ENCODE results near the gene NECTIN2. TPM values are rescaled to one million over a fixed set of nuclear protein-coding genes. Genes with fewer than 3 reads are reported as not detected.

NECTIN2 gene
- total and polyA plus RNA-seq, 2 experiments from 2014 or later: 193 to 307 TPM

DNA sequence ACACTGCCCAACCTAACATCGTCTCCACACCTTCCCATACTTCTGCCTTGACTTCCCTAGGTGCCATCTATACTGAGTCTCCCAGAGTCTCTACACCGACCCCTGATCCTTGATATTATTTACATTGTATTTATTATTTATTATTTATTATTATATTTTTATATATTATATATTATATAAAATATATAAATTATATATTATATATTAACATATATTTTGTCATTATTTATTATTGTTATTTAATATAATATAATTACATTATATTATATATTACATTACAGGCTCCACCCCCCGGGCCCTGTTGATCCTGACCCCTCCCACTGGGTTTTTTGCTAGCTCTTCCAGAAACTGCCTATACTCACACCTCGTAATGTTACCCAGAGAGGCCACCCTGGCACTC lies 26.6 kb downstream of the NECTIN2 start:
- H3K4me1 ChIP-seq (ENCODE audit: insufficient read depth): peaks cover 5% of the 10 kb centered on the region
- H3K4me2 ChIP-seq: no peak overlapping the region
- TF ChIP-seq, protein P1, sequence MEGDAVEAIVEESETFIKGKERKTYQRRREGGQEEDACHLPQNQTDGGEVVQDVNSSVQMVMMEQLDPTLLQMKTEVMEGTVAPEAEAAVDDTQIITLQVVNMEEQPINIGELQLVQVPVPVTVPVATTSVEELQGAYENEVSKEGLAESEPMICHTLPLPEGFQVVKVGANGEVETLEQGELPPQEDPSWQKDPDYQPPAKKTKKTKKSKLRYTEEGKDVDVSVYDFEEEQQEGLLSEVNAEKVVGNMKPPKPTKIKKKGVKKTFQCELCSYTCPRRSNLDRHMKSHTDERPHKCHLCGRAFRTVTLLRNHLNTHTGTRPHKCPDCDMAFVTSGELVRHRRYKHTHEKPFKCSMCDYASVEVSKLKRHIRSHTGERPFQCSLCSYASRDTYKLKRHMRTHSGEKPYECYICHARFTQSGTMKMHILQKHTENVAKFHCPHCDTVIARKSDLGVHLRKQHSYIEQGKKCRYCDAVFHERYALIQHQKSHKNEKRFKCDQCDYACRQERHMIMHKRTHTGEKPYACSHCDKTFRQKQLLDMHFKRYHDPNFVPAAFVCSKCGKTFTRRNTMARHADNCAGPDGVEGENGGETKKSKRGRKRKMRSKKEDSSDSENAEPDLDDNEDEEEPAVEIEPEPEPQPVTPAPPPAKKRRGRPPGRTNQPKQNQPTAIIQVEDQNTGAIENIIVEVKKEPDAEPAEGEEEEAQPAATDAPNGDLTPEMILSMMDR (IDR thresholded peaks at IDR 0.05; ENCODE audit: poor library complexity): no peak
- TF ChIP-seq EZH2phosphoT487 (IDR thresholded peaks at IDR 0.05; ENCODE audit: low read depth, severe bottlenecking, unreplicated experiment) (no peak), EZH2 (IDR thresholded peaks at IDR 0.05; ENCODE audit: borderline replicate concordance) (no peak)
- H3K27me3 ChIP-seq: no peaks in the 10 kb centered on the region
- no peak overlapping the region for H2AFZ ChIP-seq
- H4K20me1 ChIP-seq (ENCODE audit: insufficient read depth, poor library complexity, severe bottlenecking): peaks cover 4% of the 10 kb centered on the region
- 94% methylated on average over 4 of the region's 4 CpGs for WGBS (ENCODE audit: low lambda C conversion rate, missing lambda C conversion rate)
- no peaks in the 10 kb centered on the region for H3K36me3 ChIP-seq (replicated peaks; ENCODE audit: insufficient read depth, low read depth)
- no peaks in the 10 kb centered on the region for H3K9me2 ChIP-seq (replicated peaks; ENCODE audit: insufficient read depth)
- H3K79me2 ChIP-seq: peaks cover 17% of the 10 kb centered on the region
- DNase-seq (ENCODE audit: low spot score): no peak
- H3K4me3 ChIP-seq: no peak overlapping the region
- no peak overlapping the region for H3K27ac ChIP-seq
- no peaks in the 10 kb centered on the region for H3K9me3 ChIP-seq (ENCODE audit: low read depth)

DNA sequence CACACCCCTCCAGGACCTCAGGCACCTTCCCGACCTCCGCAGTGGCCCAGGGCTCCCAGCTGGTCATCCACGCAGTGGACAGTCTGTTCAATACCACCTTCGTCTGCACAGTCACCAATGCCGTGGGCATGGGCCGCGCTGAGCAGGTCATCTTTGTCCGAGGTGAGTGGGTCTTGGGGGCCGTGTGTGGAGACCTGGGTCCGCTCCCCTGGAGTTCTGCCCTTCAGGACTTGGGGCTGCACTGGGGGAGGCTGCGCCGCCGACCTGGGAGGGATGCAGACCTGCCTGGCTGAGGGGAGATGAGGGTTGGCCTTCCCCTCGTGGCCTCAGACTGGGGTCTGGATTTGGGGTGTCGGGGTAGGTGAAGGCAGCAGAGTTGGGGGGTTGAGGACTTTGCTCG lies 28.2 kb downstream of the NECTIN2 start:
- Histone ChIP-seq H3K27me3 (no peaks in the 10 kb centered on the region), H3K27ac (no peak overlapping the region), H3K36me3 (replicated peaks; ENCODE audit: insufficient read depth, low read depth) (no peaks in the 10 kb centered on the region), H3K4me1 (ENCODE audit: insufficient read depth) (peaks cover 5% of the 10 kb centered on the region), H3K4me2 (no peak overlapping the region), H4K20me1 (ENCODE audit: insufficient read depth, poor library complexity, severe bottlenecking) (peaks cover 4% of the 10 kb centered on the region), H3K4me3 (no peak overlapping the region), H2AFZ (no peak overlapping the region), H3K9me3 (ENCODE audit: low read depth) (no peaks in the 10 kb centered on the region), H3K9me2 (replicated peaks; ENCODE audit: insufficient read depth) (no peaks in the 10 kb centered on the region), H3K79me2 (peaks cover 17% of the 10 kb centered on the region)
- TF ChIP-seq, protein P1 (IDR thresholded peaks at IDR 0.05; ENCODE audit: poor library complexity): no peak
- no peak for TF ChIP-seq EZH2phosphoT487 (IDR thresholded peaks at IDR 0.05; ENCODE audit: low read depth, severe bottlenecking, unreplicated experiment)
- no peak for TF ChIP-seq EZH2 (IDR thresholded peaks at IDR 0.05; ENCODE audit: borderline replicate concordance)
- 97% methylated on average over 16 of the region's 16 CpGs for WGBS (ENCODE audit: low lambda C conversion rate, missing lambda C conversion rate)
- no peak for DNase-seq (ENCODE audit: low spot score)

DNA sequence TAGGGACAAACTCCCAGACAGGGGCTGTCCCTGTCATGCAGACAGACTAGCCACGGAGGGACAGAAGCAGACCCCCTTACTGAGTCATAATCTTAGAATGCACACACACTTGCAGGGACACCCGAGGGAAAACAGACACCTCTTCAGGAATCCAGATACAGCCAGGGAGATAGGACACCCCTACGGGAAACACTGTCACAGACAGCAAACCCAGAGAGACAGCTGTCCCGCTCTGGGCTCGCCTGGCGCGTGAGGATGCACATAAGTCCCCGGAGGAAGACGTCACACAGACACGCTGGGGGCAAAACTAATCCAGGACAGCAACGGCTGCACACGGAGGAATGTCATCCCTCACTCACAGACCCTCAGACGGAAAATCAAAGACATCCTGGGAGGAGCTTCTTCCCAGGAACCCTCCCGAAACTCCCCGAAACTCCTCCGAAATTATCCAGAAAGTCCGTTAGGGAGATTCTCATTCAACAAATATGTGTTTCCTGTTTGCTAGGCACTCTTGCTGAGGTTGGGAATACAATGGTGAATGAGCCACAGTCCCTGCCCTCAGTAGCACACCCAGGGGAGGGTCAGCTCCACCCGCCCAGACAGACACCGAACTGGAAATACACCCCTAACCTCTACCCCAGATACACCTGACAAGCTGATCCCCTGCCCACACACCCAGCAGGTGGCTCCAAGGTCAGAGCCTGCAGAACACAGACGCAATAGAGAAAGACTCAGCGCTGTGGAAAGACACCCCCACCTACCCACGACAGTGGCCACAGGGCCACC lies 29.8 kb downstream of the NECTIN2 start:
- Histone ChIP-seq H3K4me2 (no peak overlapping the region), H3K9me3 (ENCODE audit: low read depth) (no peaks in the 10 kb centered on the region), H3K36me3 (replicated peaks; ENCODE audit: insufficient read depth, low read depth) (no peaks in the 10 kb centered on the region), H3K9me2 (replicated peaks; ENCODE audit: insufficient read depth) (no peaks in the 10 kb centered on the region), H4K20me1 (ENCODE audit: insufficient read depth, poor library complexity, severe bottlenecking) (peaks cover 4% of the 10 kb centered on the region), H2AFZ (no peak overlapping the region), H3K27me3 (no peaks in the 10 kb centered on the region), H3K4me3 (no peak overlapping the region), H3K27ac (no peak overlapping the region), H3K79me2 (peaks cover 16% of the 10 kb centered on the region), H3K4me1 (ENCODE audit: insufficient read depth) (peaks cover 2% of the 10 kb centered on the region)
- no peak for DNase-seq (ENCODE audit: low spot score)
- TF ChIP-seq, protein P1 (IDR thresholded peaks at IDR 0.05; ENCODE audit: poor library complexity): no peak
- no peak for TF ChIP-seq EZH2 (IDR thresholded peaks at IDR 0.05; ENCODE audit: borderline replicate concordance)
- TF ChIP-seq EZH2phosphoT487 (IDR thresholded peaks at IDR 0.05; ENCODE audit: low read depth, severe bottlenecking, unreplicated experiment): no peak
- 70% methylated on average over 22 of the region's 22 CpGs for WGBS (ENCODE audit: low lambda C conversion rate, missing lambda C conversion rate)

All from hepatocyte (in vitro differentiated cells).